SK-N-MC (cell line): Measurements from ENCODE around the gene PIGQ.

Experiments used
- EZH2 ChIP-seq: fragments of 200-600 bp; sonication (generic); IDR thresholded peaks from one replicate; pipeline ENCODE4 v1.6.1; 2017; ENCODE audit warnings: antibody characterized with exemption
- FOXP2 ChIP-seq: optimal IDR thresholded peaks from 2 replicates; pipeline ENCODE3; 2011; ENCODE audit warnings: mild to moderate bottlenecking, moderate library complexity; ENCODE audit not compliant: insufficient read depth; ENCODE audit errors: extremely low read length, control extremely low read depth
- POLR2AphosphoS5 ChIP-seq: IDR thresholded peaks from 2 replicates; pipeline ENCODE4 v1.6.1; 2012; ENCODE audit warnings: mild to moderate bottlenecking, low read depth, low read length, borderline replicate concordance

- TF ChIP-seq FOXP2 (no peak), EZH2 (no peak), POLR2AphosphoS5 (no peak)
Observed at GRCh38 chr16:596736-597060, 26.9 kb downstream of the PIGQ start.
